ELF-1 (cell line): ENCODE results near the gene APBA1.

ENCODE experiments used
- DNase-seq: peaks from one replicate; pipeline ENCODE4 v3.0.0-alpha.2; 2016; ENCODE audit warnings: low read depth, low spot score

APBA1 gene

GRCh38 chr9:69579032-69579758 is 93.0 kb downstream of the APBA1 start:
- no peak for DNase-seq

- no peak for DNase-seq
These were observed 94.1 kb downstream of the APBA1 start for GRCh38 chr9:69578026-69578425.

DNA sequence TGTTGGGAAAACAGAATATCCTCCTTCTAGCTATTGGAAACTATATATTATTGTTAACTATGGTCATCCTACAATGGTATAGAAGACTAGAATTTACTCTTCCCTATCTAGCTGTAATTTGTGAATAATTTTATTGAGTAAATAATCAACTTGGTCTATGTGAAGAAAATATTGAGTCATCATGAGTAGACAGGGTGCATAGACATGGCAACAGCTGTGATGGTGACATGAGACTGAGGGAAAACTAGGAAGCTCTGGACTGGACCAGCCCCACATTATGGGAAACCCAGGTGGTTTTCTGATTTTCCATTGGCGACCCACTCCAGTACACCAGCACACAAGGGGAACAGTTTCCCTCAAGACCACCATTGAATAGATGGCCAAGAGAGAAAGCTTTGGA is 95.0 kb downstream of the APBA1 start:
- no peak for DNase-seq

- DNase-seq, result no peak
These were observed 98.1 kb downstream of the APBA1 start for GRCh38 chr9:69574057-69574456.

GRCh38 chr9:69573651-69574050 is 98.5 kb downstream of the APBA1 start:
- DNase-seq, result no peak

- DNase-seq, result no peak
These were observed 99.6 kb downstream of the APBA1 start for GRCh38 chr9:69572611-69573010.

DNA sequence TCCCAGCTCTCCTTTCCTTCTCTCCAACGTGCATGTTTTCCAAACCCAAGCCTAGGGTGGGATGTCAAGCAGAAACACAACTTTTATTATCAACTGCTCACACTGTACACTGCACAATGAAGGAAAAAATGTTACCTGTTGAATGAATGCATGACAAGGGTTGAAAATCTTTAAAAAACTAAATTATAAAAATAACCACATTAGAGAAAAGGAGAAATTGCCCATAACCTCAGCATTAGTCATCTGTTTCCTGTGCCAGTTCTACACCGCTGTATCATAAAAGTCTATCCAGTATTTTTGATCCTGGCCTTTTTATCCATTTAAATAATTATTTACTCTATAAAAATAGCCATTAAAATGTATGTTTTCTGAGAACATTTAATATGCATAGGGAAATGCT is 101.1 kb downstream of the APBA1 start:
- DNase-seq, result no peak

DNA sequence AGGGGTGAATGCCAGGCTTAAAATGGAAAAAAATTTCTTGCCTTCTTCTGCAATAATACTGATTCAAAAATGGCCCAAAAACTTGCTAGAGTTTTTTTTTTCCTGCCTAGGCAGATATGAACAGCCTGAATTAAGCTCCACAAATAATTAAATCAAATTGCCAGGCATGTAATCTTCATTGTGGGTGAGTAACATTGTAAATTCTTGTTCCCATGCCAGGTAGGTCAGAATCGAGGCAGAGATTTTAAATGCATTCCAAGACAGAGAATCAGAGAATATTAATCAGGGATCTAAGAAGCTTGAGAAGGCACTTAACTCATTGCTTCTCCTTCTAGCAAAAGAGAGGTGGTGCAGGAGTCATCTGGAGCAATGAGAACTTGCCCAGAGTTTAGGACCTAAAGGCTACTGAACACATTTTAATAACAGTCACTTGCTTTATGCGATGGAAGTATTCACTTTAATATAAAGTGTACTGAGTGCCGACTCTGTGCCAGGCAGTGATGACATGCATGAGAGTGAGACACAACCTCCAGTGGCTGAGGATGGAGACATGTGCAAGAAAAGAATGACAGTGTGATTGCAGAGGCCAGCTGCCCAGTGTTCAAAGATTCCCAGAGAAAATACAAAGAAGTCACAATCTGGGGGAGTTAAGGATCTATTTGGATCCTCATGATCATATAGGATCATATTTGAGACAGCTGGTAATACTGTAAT is 102.3 kb downstream of the APBA1 start:
- no peak for DNase-seq

DNA sequence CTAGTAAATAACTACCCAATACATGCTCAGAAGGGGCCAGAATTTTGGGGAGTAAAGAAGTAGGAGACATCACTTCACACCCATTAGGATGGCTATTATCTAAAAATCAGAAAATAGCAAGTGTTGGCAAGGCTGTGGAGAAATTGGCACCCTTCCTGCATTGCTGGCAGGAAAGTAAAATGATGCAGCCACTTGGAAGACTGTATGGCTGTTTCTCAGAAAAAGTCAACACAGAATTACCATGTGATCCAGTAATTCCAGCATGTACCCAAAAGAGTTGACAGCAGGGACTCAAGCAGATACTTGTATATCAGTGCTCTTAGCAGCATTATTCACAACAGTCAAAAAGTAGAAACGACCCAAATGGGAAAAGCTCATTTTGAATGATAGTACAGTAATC is 107.6 kb downstream of the APBA1 start:
- DNase-seq, result no peak

DNA sequence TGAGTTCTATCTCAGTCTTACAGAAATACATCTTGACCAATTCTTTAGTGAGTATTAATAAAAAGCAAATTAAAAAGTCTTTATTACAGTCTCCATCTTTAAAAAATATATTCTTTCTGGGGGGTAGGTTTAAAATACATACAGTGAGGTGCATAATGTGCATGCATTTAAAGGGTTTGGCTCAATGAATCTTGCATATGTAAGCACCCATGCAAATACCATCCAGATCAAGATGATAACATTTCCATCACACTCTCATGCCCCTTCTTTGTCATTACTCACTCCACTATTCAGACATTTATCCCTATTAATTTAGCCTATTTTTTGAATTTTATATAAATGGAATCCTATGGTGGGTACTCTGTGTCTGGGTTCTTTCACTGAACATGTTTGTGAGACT is 113.0 kb downstream of the APBA1 start:
- no peak for DNase-seq

DNA sequence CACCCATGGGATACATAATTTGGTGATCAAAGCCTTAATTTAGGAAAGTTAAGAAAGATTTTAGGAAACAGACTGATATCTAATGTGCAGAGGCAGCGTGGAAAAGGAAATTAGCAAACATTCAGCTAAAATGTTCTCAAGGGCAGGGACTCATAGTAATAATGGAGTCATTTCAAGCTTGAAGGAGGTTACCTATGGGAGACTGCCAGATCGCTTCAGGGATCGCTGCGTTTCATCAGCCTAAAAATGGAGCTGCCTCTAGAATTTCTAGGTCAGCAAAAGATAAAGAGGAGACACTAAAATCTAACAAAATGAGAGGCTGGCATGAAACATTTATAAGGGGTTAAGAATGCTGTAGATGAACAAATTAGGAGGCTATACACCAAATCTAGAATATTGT is 115.5 kb downstream of the APBA1 start:
- DNase-seq, result no peak

DNA sequence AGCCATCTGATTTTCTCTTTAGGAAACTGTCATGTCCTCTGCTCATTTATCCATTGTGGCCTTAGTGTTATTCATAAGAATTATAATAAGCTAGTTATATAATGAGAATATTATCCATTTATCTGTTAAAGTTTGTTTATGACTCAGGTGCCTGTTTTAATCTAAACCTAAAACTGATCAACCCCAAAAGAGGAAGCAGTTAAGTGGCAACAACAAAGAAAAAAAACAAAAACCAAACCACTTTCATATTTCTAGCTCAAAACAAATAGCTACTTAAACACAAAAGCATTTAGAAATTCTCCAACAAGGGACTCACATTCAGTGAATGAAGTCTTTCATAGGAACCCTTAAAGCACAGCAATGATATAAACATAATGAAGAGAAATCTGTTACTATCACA is 116.4 kb downstream of the APBA1 start:
- DNase-seq, result no peak

DNA sequence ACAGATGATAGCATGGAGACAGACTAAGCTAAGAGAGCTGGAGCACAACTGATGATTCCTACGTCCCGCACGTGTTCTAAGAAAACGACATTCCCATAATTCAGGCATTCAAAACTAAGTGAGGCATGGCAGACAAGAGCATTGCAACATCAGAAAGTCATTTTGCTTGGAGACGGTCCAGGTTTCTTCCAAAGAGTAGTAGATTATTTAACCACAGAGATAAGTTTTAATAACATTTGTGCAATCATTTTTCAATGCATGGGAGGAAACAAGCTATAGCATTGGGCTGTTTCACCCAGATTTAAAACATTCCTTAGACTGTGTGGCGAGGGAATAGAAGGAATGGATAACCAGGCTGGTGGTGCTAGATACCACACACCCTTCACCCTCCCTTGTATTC is 117.2 kb downstream of the APBA1 start:
- no peak for DNase-seq

DNA sequence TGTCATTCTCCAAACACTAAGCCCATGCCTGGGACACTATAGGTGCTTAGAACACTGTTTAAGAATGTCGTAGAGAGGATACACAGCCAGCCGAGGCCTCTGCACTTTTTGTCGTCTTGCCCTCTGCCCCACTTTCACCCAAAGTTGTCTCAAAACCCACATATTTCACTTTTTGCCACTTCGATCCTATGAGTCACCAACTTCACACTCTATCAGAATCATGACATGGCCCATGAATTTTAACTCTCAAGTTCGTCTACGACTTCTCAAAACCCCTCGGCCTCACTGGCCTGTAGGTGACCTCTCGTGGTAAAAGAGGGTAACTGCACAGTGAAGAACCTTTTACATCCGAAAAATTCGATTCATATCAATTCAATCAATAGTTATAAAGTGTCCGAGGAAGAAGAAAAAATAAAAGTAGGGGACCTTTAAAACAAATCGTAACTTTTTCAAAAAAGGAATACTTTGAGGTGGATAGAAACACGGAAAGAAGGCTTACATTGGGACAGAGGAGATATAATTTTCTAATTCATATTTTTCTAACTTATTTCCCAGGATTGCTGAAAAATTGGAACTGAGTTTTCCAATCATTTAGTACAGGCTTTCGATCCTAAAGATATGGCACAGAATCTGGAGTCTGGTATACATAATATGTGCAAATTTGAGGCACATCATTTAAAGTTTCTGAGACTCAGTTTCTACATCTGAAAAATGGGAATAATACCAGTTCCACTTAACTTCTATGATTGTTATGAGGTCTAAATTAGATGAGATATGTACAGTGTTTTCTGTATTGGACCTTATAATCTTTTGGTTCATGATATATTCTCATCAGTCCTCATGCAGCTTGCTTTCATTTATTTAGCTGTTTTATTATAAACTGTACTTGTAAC is 122.6 kb downstream of the APBA1 start:
- peak; percentile 34 for DNase-seq

DNA sequence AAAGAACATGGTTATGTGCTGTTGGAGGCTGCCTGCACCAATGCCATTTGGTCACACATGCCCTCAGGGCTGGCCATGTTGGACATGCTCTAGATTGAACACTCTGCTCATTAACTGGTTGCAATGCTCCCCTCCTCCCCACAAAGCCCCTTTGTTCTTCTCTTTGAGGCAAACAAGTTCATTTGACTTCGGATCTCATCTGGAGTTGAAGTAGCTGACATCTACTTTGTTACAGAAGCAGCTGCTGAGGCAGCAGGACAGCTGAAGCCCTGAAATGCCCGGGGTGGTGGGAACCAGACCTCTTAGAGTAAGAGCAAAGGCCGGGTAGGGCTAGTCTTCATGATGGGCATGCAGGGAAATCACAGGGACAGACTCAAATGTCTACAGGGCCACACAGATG is 123.5 kb downstream of the APBA1 start:
- DNase-seq, result peak; percentile 31

- DNase-seq, result peak; percentile 69
These were observed 125.9 kb downstream of the APBA1 start for GRCh38 chr9:69546265-69546664.

GRCh38 chr9:69542942-69543704 is 129.0 kb downstream of the APBA1 start:
- peak; percentile 83 for DNase-seq

- DNase-seq, result no peak
These were observed 130.1 kb downstream of the APBA1 start for GRCh38 chr9:69542058-69542457.

- DNase-seq, result no peak
These were observed 136.3 kb downstream of the APBA1 start for GRCh38 chr9:69535911-69536310.

DNA sequence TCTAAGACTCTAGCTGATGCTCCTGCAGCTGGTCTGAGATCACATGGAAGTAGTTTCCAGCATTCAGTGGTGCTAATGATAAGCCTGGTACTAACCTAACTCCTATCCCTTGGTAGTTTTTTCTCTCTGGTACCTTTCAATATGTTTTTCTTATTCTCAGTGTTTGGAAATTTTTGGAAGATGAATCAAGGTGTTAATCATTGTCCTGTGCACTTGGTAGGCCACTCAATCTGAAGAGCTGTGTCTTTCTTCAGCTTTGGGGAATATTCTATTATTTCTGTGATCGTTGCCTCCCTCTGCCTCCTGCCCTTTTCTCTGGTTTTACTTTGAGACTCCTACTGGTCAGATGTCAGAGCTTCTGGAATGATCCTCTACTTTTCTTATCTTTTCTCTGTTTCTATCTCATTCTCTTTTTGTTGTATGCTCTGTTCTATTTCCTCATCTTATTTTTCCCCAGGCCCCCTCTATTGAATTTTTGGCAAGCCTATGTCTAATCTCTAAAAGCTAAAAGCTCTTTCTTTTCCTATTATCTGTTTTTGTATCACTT is 136.8 kb downstream of the APBA1 start:
- no peak for DNase-seq

GRCh38 chr9:69532396-69532795 is 139.8 kb downstream of the APBA1 start:
- DNase-seq, result no peak
